A549 (cell line): ENCODE measurements around the gene CERS6. TPM values are rescaled to one million over a fixed set of nuclear protein-coding genes. Genes with fewer than 3 reads are reported as not detected.
A peak's percentile ranks its signal among the peaks of the same experiment; 100 is the strongest.

ENCODE experiments used
- ATAC-seq, 2 experiments: fragments of 200-7000 bp in 1 of 2; fragments of >200 bp in 1 of 2; cut with Nextera tagmentation in 1 of 2; cut with Tn5 transposase in 1 of 2; 3 replicates each; pipeline versions ENCODE4 v1.8.0 to v1.9.1; 2018 to 2020; ENCODE audit warnings: mild to moderate bottlenecking in 1 of 2, moderate library complexity in 1 of 2
- CTCF ChIA-PET: fragments of 300-600 bp; sonication (Branson Sonifier 250); formaldehyde crosslinking; extraction: SDS; loops from one replicate; lab custom pipeline; 2021; ENCODE audit warnings: antibody characterized with exemption, inconsistent platforms; lab: Yijun Ruan, JAX
- POLR2A ChIA-PET: fragments of 350-600 bp; formaldehyde crosslinking; extraction: SDS; loops from one replicate; lab custom pipeline; 2021; ENCODE audit warnings: antibody characterized with exemption, inconsistent platforms; lab: Yijun Ruan, JAX
- DNase-seq, 2 experiments: peaks; one replicate each; pipeline versions ENCODE4 v3.0.0 to v3.0.0-alpha.2; 2011 to 2016; ENCODE audit warnings: low read depth in 1 of 2, low spot score in 1 of 2
- FAIRE-seq: peaks from 2 replicates; lab custom pipeline; 2011; peaks lifted over from hg19 to GRCh38; lab: Jason Lieb, UNC
- H3K27ac ChIP-seq, 2 experiments: fragments of >200 bp; sonication (Bioruptor Twin); formaldehyde crosslinking; 3 replicates each; pipeline ENCODE4 v1.5.1; 2016 to 2017
- H3K4me1 ChIP-seq: fragments of >200 bp; sonication (Bioruptor Twin); formaldehyde crosslinking; 3 replicates; pipeline ENCODE4 v1.6.1; 2016
- H3K4me2 ChIP-seq: fragments of >200 bp; sonication (Bioruptor Twin); formaldehyde crosslinking; 3 replicates; pipeline ENCODE4 v1.6.1; 2016
- H3K4me3 ChIP-seq: fragments of >200 bp; sonication (Bioruptor Twin); formaldehyde crosslinking; 3 replicates; pipeline ENCODE4 v1.5.1; 2016
- H3K9me3 ChIP-seq: fragments of >200 bp; sonication (Bioruptor Twin); formaldehyde crosslinking; 3 replicates; pipeline ENCODE4 v1.6.1; 2016
- CBX2 ChIP-seq: fragments of 200-600 bp; sonication (generic); IDR thresholded peaks from 2 replicates; pipeline ENCODE4 v1.6.1; 2016; ENCODE audit warnings: low read depth, mild to moderate bottlenecking, borderline replicate concordance
- CEBPB ChIP-seq, 2 experiments: fragments of >200 bp in 1 of 2; sonication (Bioruptor Twin) in 1 of 2; formaldehyde crosslinking in 1 of 2; IDR thresholded peaks; 2 replicates each; pipeline ENCODE4 v1.6.1; 2012 to 2016
- CHD4 ChIP-seq: fragments of 200-600 bp; sonication (generic); IDR thresholded peaks from 2 replicates; pipeline ENCODE4 v1.6.1; 2016; ENCODE audit warnings: antibody characterized with exemption, mild to moderate bottlenecking, borderline replicate concordance
- EHMT2 ChIP-seq: fragments of 200-600 bp; sonication (generic); IDR thresholded peaks from 2 replicates; pipeline ENCODE4 v1.6.1; 2016; ENCODE audit warnings: antibody characterized with exemption, low read depth, mild to moderate bottlenecking, moderate library complexity
- EP300 ChIP-seq, 2 experiments: fragments of >200 bp; sonication (Bioruptor Twin); formaldehyde crosslinking; IDR thresholded peaks; 2 replicates in 1 of 2; 3 replicates in 1 of 2; pipeline ENCODE4 v1.6.1; 2016 to 2017
- ESRRA ChIP-seq: fragments of 150-350 bp; IDR thresholded peaks from 2 replicates; pipeline ENCODE4 v1.6.1; 2014; ENCODE audit warnings: mild to moderate bottlenecking, low read length, borderline replicate concordance
- FOSL2 ChIP-seq, 2 experiments: fragments of 450-650 bp in 1 of 2; fragments of >200 bp in 1 of 2; sonication (Bioruptor Twin) in 1 of 2; formaldehyde crosslinking; IDR thresholded peaks; 2 replicates each; pipeline versions ENCODE4 v1.5.0 to v1.6.1; 2016 to 2020; ENCODE audit warnings: mild to moderate bottlenecking in 1 of 2, moderate library complexity in 1 of 2
- GATA3 ChIP-seq: IDR thresholded peaks from 2 replicates; pipeline ENCODE4 v1.6.1; 2012; ENCODE audit warnings: borderline replicate concordance
- HOXA7 ChIP-seq: fragments of 250-450 bp; sonication (Bioruptor Pico); IDR thresholded peaks from 2 replicates; pipeline ENCODE4 v1.5.0; 2020; ENCODE audit warnings: mild to moderate bottlenecking, moderate library complexity
- HOXB13 ChIP-seq: fragments of 250-450 bp; sonication (Bioruptor Pico); IDR thresholded peaks from 2 replicates; pipeline ENCODE4 v1.5.0; 2020; ENCODE audit warnings: low read depth, mild to moderate bottlenecking, moderate library complexity
- HOXB5 ChIP-seq: fragments of 250-450 bp; sonication (Bioruptor Pico); IDR thresholded peaks from 2 replicates; pipeline ENCODE4 v1.5.0; 2020; ENCODE audit warnings: mild to moderate bottlenecking, moderate library complexity
- JUN ChIP-seq, 2 experiments: fragments of >200 bp; sonication (Bioruptor Twin); formaldehyde crosslinking; IDR thresholded peaks; 2 replicates in 1 of 2; 3 replicates in 1 of 2; pipeline ENCODE4 v1.6.1; 2016 to 2017
- KDM1A ChIP-seq: fragments of 200-600 bp; sonication (generic); IDR thresholded peaks from 2 replicates; pipeline ENCODE4 v1.6.1; 2016; ENCODE audit warnings: low read depth, mild to moderate bottlenecking
- MAFK ChIP-seq: fragments of 450-650 bp; IDR thresholded peaks from 2 replicates; pipeline ENCODE4 v1.6.1; 2014; ENCODE audit not compliant: partially characterized antibody
- NR3C1 ChIP-seq: fragments of >200 bp; sonication (Bioruptor Twin); formaldehyde crosslinking; IDR thresholded peaks from 3 replicates; pipeline ENCODE4 v1.6.1; 2017
- PHF8 ChIP-seq: fragments of 200-600 bp; sonication (generic); IDR thresholded peaks from 2 replicates; pipeline ENCODE4 v1.6.1; 2016; ENCODE audit warnings: low read depth, mild to moderate bottlenecking, antibody characterized with exemption, moderate library complexity, borderline replicate concordance
- POLR2AphosphoS2 ChIP-seq: conservative IDR thresholded peaks from 2 replicates; pipeline ENCODE4 v1.6.1; 2012; ENCODE audit warnings: low read length, improper control_type of control experiment, inconsistent platforms
- RAD21 ChIP-seq, 2 experiments: fragments of >200 bp in 1 of 2; sonication (Bioruptor Twin) in 1 of 2; formaldehyde crosslinking in 1 of 2; IDR thresholded peaks in 1 of 2; conservative IDR thresholded peaks in 1 of 2; 2 replicates in 1 of 2; 3 replicates in 1 of 2; pipeline ENCODE4 v1.6.1; 2012 to 2018; ENCODE audit warnings: inconsistent platforms in 1 of 2
- RARB ChIP-seq: fragments of 250-450 bp; sonication (Bioruptor Pico); IDR thresholded peaks from 2 replicates; pipeline ENCODE4 v1.8.0; 2021; ENCODE audit warnings: mild to moderate bottlenecking, moderate library complexity
- RCOR1 ChIP-seq: fragments of 150-350 bp; IDR thresholded peaks from 2 replicates; pipeline ENCODE4 v1.6.1; 2014; ENCODE audit warnings: antibody characterized with exemption, low read length, low read depth
- SMC3 ChIP-seq: fragments of >200 bp; sonication (Bioruptor Twin); formaldehyde crosslinking; IDR thresholded peaks from 3 replicates; pipeline ENCODE4 v1.6.1; 2018; ENCODE audit warnings: inconsistent platforms
- SREBF2 ChIP-seq: fragments of 450-650 bp; IDR thresholded peaks from 2 replicates; pipeline ENCODE4 v1.6.1; 2014; ENCODE audit warnings: mild to moderate bottlenecking, moderate library complexity
- TP53 ChIP-seq: fragments of 250-450 bp; sonication (Bioruptor Pico); IDR thresholded peaks from 2 replicates; pipeline ENCODE4 v1.5.0; 2021; ENCODE audit warnings: mild to moderate bottlenecking, moderate library complexity
- ZNF302 ChIP-seq: fragments of 250-450 bp; sonication (Bioruptor Pico); IDR thresholded peaks from 2 replicates; pipeline ENCODE4 v1.9.0; 2021; ENCODE audit warnings: inconsistent platforms, mild to moderate bottlenecking, moderate library complexity
- ZSCAN20 ChIP-seq: fragments of 250-450 bp; sonication (Bioruptor Pico); IDR thresholded peaks from 2 replicates; pipeline ENCODE4 v1.8.0; 2022; ENCODE audit warnings: mild to moderate bottlenecking, moderate library complexity
- WGBS: methylation state at CpG from one replicate; pipeline ENCODE4 v1.1.6; 2017; ENCODE audit errors: missing lambda C conversion rate; 5-methylcytosine and 5-hydroxymethylcytosine counted together
- polyA plus RNA-seq, 4 experiments: library from polyadenylated mRNA; depleted of rRNA in 3 of 4; stranded (reverse); fragments of >200 nt; fragmentation: RNase III in 1 of 4; extraction: RNeasy Plus Mini Kit Qiagen cat#74134 plus additional on column Dnase treatment in 1 of 4; gene quantifications; 2 replicates in 3 of 4; 3 replicates in 1 of 4; pipeline ENCODE4 v1.2.3, GENCODE V29; 2011 to 2017
- TF ChIP-seq, protein P1 (sequence below): fragments of 450-650 bp; IDR thresholded peaks from 2 replicates; pipeline ENCODE4 v1.6.1; 2014; ENCODE audit warnings: antibody characterized with exemption
- TF ChIP-seq, protein P2 (sequence below): fragments of 250-450 bp; sonication (Bioruptor Pico); IDR thresholded peaks from 2 replicates; pipeline ENCODE4 v1.5.0; 2020; ENCODE audit warnings: low read depth, mild to moderate bottlenecking, moderate library complexity

The CERS6 gene
- polyA plus RNA-seq, 2 of the 4 experiments (the other 2 are of a cell fraction) = 12.0 to 16.9 TPM

DNA sequence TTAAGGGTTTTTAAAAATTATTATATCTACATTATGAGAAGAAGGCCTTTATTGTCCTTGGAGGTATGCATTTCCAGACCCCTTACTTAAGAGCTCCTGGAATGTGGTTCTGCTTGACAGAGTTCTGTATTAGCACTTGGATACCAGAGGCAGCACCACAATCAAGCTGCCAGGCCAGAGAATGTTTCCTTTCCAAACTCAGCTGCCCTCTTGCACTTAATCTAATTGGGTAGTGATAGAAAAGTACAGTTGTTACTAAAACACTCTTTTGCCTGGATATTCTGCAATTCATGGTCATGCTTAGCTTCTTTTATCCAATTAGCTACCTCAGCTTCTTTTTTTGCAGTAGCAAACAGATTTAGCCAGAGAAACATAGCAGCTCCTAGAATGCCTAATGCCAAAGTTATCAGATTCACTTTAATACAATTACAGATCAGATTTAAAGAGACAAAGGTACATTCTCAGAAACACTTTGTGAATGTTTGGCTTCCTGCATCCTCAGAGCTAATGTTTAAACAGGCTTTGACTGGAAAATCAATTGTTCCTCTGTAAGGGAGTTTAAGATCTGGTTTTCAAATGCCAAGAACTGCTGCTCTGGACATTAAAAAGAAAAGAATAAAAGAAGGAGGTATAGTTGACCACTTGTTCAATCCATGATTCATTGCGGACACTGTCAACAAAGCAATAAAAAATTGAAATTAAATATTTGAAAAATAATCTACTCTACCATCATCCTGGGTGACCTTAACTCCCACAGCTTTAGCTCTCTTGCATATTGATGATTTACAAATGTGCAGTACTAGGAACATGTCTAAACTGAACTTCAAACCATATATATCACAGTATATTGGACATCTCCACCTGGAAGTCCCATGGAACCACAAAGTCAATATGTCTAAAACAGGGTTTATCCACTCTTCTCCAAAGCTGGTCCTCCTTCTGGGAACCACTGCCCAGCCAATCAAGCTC is 359.2 kb downstream of the CERS6 start:
- peak overlapping the region in 1 of 2 experiments; percentile 10; a peak in 1 of 6 replicates for H3K27ac ChIP-seq
- 93% methylated on average over 1 of the region's 1 CpG for WGBS
- no peak for FAIRE-seq

DNA sequence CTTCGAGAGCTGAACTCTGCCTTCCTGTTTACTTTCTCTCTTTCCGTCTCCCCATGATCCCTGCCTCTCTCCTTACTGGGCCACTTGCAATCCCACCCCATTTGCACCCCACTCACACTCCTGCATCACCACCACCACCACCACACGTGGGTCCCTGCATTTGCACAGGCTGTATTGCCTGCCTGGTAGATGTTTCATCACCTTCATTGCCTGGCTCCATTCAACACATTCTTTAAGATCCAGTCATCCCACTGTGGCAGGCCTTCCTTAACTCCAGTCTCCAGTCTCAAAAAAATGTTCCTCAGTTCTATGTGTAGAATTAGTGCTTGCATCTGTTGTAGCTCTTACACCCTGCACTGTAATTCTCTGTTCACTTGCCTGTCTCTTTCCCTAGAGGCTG is 360.3 kb downstream of the CERS6 start:
- ATAC-seq (peak; percentile 79 to 82; a peak in 5 of 6 replicates), FAIRE-seq (no peak), DNase-seq (peak in 1 of 2 experiments; percentile 33)
- TF ChIP-seq SMC3 = no peak
- no peak for TF ChIP-seq FOSL2 (IDR thresholded peaks at IDR 0.05)
- peak; percentile 26; the same call in 1 of the 2 replicates for TF ChIP-seq FOSL2 (CRISPR knock-in tag; IDR thresholded peaks at IDR 0.05)
- TF ChIP-seq RAD21 (conservative IDR thresholded peaks at IDR 0.05 in 1 of 2, IDR thresholded peaks at IDR 0.05 in 1 of 2) = no peak
- WGBS = 69% methylated on average over 3 of the region's 3 CpGs
- Histone ChIP-seq H3K4me2 (peak overlapping the region; percentile 41), H3K4me1 (peaks cover 18% of the 10 kb centered on the region), H3K4me3 (no peak overlapping the region), H3K27ac (peak overlapping the region; percentile 10 to 47; a peak in 2 of 6 replicates), H3K9me3 (no peaks in the 10 kb centered on the region)
- POLR2A ChIA-PET = no interaction called here
- CTCF ChIA-PET = no interaction called here

More for the DNA sequence above, 359.2 kb downstream of the CERS6 start:
- TF ChIP-seq ESRRA (no peak), PHF8 (no peak), KDM1A (no peak), POLR2AphosphoS2 (no peak), MAFK (no peak), EP300 (IDR thresholded peaks at IDR 0.05) (no peak), HOXB5 (CRISPR knock-in tag) (no peak), RCOR1 (no peak), GATA3 (no peak), CBX2 (no peak), ZNF302 (no peak), CHD4 (no peak)
- Histone ChIP-seq H3K4me2 (no peak overlapping the region), H3K4me1 (peaks cover 18% of the 10 kb centered on the region), H3K4me3 (no peak overlapping the region), H3K9me3 (no peaks in the 10 kb centered on the region)
- ATAC-seq (no peak), DNase-seq (no peak)
- ChIA-PET CTCF (interaction anchor here (0.6 to 0.8 kb wide), 2 partner anchors 50 to 56 kb away, joined by 3 read pairs; no protein-coding TSS in a partner anchor), POLR2A (no interaction called here)

DNA sequence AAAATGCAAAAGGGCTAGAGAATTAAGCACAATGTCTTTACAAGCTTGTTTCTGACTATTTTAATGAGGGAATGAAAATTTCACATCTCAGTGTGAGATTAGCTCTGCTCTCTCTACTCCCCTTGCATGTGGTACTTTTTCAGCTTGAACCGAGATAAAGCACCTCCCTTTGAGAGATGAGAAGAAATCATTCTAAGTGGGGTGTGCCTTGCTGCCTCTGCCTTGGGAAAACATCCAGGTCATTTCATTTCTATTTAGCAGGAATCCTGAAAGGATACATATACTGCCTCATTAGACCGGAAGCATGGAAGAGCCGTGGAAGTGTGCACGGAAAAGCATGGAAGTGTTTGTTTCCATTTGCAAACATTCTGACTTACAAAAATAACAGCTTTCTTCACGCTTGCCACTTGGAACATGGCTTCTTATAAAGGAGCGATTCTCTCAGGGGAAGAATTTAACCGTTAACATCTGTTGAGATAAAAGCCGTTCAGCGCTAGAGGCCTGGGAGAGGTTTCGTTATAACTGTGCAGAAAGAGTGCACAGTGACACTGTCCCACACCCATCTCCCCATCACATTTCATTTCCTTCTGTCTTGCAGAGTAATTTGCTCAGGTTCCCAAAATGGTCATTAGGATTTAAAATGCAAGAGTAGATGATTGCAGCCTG is 363.1 kb downstream of the CERS6 start:
- FAIRE-seq (no peak), DNase-seq (no peak), ATAC-seq (no peak)
- no peak overlapping the region for H3K4me2 ChIP-seq
- no peak overlapping the region for H3K27ac ChIP-seq
- peaks cover 15% of the 10 kb centered on the region for H3K4me1 ChIP-seq
- 87% methylated on average over 10 of the region's 10 CpGs for WGBS
- ChIA-PET POLR2A (no interaction called here), CTCF (interaction anchor here (0.7 kb wide), 1 partner anchor 14 kb away, joined by 3 read pairs; no protein-coding TSS in a partner anchor)
- no peak for TF ChIP-seq HOXA7 (CRISPR knock-in tag)
- no peak for TF ChIP-seq RARB
- TF ChIP-seq, protein P1, sequence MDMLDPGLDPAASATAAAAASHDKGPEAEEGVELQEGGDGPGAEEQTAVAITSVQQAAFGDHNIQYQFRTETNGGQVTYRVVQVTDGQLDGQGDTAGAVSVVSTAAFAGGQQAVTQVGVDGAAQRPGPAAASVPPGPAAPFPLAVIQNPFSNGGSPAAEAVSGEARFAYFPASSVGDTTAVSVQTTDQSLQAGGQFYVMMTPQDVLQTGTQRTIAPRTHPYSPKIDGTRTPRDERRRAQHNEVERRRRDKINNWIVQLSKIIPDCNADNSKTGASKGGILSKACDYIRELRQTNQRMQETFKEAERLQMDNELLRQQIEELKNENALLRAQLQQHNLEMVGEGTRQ = no peak
- TF ChIP-seq SREBF2 = no peak
- no peak for TF ChIP-seq ZSCAN20
- TF ChIP-seq SMC3 = no peak
- TF ChIP-seq CEBPB (IDR thresholded peaks at IDR 0.05) = no peak
- TF ChIP-seq, protein P2, sequence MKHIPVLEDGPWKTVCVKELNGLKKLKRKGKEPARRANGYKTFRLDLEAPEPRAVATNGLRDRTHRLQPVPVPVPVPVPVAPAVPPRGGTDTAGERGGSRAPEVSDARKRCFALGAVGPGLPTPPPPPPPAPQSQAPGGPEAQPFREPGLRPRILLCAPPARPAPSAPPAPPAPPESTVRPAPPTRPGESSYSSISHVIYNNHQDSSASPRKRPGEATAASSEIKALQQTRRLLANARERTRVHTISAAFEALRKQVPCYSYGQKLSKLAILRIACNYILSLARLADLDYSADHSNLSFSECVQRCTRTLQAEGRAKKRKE (CRISPR knock-in tag) = no peak
- no peak for TF ChIP-seq HOXB13
- TF ChIP-seq EHMT2 = no peak
- no peak for TF ChIP-seq TP53 (CRISPR knock-in tag)
- TF ChIP-seq JUN (IDR thresholded peaks at IDR 0.05) = no peak
- no peak for TF ChIP-seq NR3C1
- no peak for TF ChIP-seq ZNF302
- no peak overlapping the region for H3K4me3 ChIP-seq
- no peaks in the 10 kb centered on the region for H3K9me3 ChIP-seq
